Retinal pigment epithelial cell (primary cell): ENCODE measurements around the gene TLK1.

ENCODE experiments used
- DNase-seq: peaks from one replicate; pipeline ENCODE4 v3.0.0-alpha.2; 2010; ENCODE audit warnings: low read depth
- H3K4me3 ChIP-seq: 2 replicates; pipeline ENCODE4 v1.5.1; 2011; ENCODE audit warnings: mild to moderate bottlenecking, low read length, control low read depth, moderate library complexity
- TF ChIP-seq, protein P1 (sequence below): conservative IDR thresholded peaks from 2 replicates; pipeline ENCODE4 v1.5.1; 2011; ENCODE audit warnings: low read depth, low read length, control low read depth, inconsistent platforms

The TLK1 gene

DNA sequence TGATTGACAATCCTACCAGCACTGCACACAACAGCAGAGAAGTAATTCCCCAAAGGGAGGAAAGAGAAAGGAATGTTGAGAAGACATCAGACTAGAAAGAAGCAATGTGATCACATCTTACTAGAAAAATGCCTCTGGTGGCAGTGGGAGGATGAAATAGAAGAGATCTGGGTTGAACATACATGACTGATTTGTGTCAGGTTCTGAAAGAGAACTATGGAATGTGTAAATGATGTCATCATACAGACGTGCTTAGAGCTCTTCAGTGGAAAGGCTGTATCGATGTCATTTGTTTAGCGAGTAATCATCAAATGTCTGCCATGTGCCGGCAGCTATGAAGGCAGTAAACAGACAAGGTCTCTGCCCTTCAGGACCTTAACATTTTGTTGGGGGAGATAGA is 206.8 kb downstream of the TLK1 start:
- TF ChIP-seq, protein P1, sequence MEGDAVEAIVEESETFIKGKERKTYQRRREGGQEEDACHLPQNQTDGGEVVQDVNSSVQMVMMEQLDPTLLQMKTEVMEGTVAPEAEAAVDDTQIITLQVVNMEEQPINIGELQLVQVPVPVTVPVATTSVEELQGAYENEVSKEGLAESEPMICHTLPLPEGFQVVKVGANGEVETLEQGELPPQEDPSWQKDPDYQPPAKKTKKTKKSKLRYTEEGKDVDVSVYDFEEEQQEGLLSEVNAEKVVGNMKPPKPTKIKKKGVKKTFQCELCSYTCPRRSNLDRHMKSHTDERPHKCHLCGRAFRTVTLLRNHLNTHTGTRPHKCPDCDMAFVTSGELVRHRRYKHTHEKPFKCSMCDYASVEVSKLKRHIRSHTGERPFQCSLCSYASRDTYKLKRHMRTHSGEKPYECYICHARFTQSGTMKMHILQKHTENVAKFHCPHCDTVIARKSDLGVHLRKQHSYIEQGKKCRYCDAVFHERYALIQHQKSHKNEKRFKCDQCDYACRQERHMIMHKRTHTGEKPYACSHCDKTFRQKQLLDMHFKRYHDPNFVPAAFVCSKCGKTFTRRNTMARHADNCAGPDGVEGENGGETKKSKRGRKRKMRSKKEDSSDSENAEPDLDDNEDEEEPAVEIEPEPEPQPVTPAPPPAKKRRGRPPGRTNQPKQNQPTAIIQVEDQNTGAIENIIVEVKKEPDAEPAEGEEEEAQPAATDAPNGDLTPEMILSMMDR, result no peak
- DNase-seq, result no peak
- H3K4me3 ChIP-seq, result no peak overlapping the region

DNA sequence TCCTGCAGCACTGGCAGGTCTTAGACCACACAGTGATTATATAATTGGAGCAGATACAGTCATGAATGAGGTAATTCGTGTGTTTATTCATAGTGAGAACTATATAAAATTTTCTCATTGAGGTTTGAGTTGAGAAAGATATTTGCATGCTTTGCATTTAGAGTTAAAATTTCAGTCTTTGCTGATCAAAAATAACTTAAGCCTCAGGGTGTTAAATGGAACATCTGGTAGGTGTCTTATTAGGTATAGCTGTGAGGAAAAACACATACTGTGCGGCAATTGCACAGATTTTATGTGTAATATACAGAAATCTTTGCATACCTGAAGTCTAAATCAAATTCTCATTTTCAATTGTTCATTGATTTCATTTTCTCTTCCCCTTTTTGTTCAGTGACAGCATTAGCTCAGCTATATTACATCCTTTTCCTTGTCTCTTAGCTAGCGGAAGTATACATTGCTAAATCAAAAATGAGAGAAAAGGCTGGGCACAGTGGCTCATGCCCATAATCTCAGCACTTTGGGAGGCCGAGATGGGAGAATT is 210.4 kb downstream of the TLK1 start:
- no peak overlapping the region for H3K4me3 ChIP-seq
- no peak for DNase-seq
- TF ChIP-seq, protein P1, result no peak

DNA sequence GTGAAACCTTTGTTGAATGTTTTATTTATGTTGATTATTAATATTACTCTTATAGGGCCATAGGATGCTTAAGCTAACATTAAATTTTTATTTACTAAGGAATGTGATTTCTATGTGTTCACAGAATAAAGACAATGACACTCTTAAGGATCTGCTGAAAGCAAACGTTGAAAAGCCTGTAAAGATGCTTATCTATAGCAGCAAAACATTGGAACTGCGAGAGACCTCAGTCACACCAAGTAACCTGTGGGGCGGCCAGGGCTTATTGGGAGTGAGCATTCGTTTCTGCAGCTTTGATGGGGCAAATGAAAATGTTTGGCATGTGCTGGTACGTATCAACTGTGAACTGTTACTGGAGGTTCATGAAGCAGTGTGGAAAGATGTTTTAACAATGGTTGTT is 211.3 kb downstream of the TLK1 start:
- H3K4me3 ChIP-seq, result no peak overlapping the region
- TF ChIP-seq, protein P1, result no peak
- no peak for DNase-seq

DNA sequence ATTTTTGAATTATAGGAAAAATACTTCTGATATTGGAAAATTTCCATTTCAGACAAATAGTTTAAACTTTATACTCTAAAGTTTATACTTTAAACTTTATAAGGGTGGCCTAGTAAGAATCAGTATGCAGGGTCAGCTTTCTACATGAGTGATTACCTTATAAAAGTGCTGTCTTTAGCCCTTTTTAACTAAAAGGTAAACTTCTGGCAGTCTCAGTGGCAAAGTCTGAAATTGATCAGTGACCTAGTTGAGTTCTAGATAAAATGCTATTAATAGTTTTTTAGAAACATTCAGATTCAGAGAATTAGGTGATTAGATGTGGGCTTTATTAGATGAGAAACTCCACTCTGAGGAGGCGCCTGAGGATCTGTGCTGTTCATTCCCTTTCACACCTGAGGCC is 216.1 kb downstream of the TLK1 start:
- no peak for DNase-seq
- no peak overlapping the region for H3K4me3 ChIP-seq
- TF ChIP-seq, protein P1, result no peak

DNA sequence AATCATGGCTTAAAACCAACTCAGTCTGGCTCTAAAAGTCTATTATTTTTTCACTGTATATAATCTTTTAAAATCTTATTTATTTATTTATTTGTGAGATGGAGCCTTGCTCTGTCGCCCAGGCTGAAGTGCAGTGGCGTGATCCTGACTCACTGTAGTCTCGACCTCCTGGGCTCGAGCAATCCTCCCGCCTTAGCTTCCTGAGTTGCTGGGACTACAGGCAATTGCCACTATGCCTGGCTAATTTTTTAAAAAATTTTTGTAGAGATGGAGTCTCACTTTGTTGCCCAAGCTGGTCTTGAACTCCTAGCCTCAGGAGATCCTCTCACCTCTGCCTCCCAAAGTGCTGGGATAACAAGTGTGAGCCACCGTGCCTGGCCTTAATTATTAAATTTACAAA is 217.1 kb downstream of the TLK1 start:
- TF ChIP-seq, protein P1, result no peak
- no peak overlapping the region for H3K4me3 ChIP-seq
- DNase-seq, result no peak

DNA sequence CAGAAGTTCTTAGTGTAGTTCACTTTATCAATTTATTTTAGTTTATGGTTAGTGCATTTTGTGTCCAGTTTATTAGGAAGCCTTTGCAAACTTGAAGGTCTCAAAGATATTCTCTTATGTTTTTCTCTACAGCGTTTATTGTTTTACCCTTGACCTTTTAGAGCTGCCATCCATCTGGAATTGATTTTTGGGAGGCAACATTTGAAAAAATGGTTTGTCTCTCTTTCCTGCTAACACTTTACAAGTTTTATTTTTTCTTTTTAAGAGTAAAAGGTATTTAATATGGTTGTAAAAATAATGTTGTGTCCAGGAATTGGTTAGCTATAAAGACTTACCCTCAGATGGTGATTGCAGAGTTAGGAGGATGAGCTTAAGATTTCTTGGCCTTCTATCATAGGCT is 217.7 kb downstream of the TLK1 start:
- TF ChIP-seq, protein P1, result no peak
- H3K4me3 ChIP-seq, result no peak overlapping the region
- DNase-seq, result no peak

DNA sequence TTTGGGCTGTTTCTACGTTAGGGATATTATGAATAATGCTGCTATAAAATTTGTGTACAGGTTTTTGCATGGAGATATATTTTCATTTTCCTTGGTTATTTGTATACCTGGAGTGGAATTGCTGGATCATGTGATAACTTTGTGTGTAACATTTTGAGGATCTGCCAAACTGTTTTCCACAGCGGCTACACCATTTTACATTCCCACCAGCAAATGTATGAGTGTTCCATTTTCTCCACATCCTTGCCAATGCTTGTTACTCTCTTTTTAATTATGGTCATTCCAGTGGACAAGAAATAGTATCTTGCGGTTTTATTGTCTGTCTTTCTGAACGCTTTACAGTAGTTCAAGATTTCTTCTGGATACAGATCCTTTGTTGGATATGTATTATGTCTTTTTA is 218.1 kb downstream of the TLK1 start:
- DNase-seq, result no peak
- H3K4me3 ChIP-seq, result no peak overlapping the region
- TF ChIP-seq, protein P1, result no peak
